ENCODE measurements around the gene XYLT1.
A peak's percentile ranks its signal among the peaks of the same experiment; 100 is the strongest.

Gene XYLT1

GRCh38 chr16:17367036-17367435, 103.7 kb downstream of the XYLT1 start:
- no peak overlapping the region for H3K4me3 ChIP-seq (ENCODE audit: low read length)
- DNase-seq (ENCODE audit: low read depth, low spot score) = no peak

GRCh38 chr16:17366299-17366961, 104.3 kb downstream of the XYLT1 start:
- no peak overlapping the region for H3K4me3 ChIP-seq (ENCODE audit: low read length)
- DNase-seq (ENCODE audit: low read depth, low spot score) = no peak

GRCh38 chr16:17365591-17366298, 105.0 kb downstream of the XYLT1 start:
- no peak overlapping the region for H3K4me3 ChIP-seq (ENCODE audit: low read length)
- no peak for DNase-seq (ENCODE audit: low read depth, low spot score)

GRCh38 chr16:17365211-17365541, 105.6 kb downstream of the XYLT1 start:
- no peak for DNase-seq (ENCODE audit: low read depth, low spot score)
- no peak overlapping the region for H3K4me3 ChIP-seq (ENCODE audit: low read length)

GRCh38 chr16:17364319-17365210, 106.2 kb downstream of the XYLT1 start:
- DNase-seq (ENCODE audit: low read depth, low spot score) = peak; percentile 90
- no peak overlapping the region for H3K4me3 ChIP-seq (ENCODE audit: low read length)

- DNase-seq (ENCODE audit: low read depth, low spot score) = no peak
- H3K4me3 ChIP-seq (ENCODE audit: low read length) = no peak overlapping the region
These were observed 107.8 kb downstream of the XYLT1 start for GRCh38 chr16:17362946-17363345.

- DNase-seq (ENCODE audit: low read depth, low spot score) = no peak
- H3K4me3 ChIP-seq (ENCODE audit: low read length) = no peak overlapping the region
These were observed 108.6 kb downstream of the XYLT1 start for GRCh38 chr16:17362183-17362582.

- DNase-seq (ENCODE audit: low read depth, low spot score) = no peak
- H3K4me3 ChIP-seq (ENCODE audit: low read length) = no peak overlapping the region
These were observed 110.1 kb downstream of the XYLT1 start for GRCh38 chr16:17360693-17361122.

GRCh38 chr16:17359788-17360390, 110.9 kb downstream of the XYLT1 start:
- no peak for DNase-seq (ENCODE audit: low read depth, low spot score)
- no peak overlapping the region for H3K4me3 ChIP-seq (ENCODE audit: low read length)

- no peak for DNase-seq (ENCODE audit: low read depth, low spot score)
- no peak overlapping the region for H3K4me3 ChIP-seq (ENCODE audit: low read length)
These were observed 111.9 kb downstream of the XYLT1 start for GRCh38 chr16:17358846-17359245.

- DNase-seq (ENCODE audit: low read depth, low spot score) = no peak
- no peak overlapping the region for H3K4me3 ChIP-seq (ENCODE audit: low read length)
These were observed 112.4 kb downstream of the XYLT1 start for GRCh38 chr16:17358355-17358754.

GRCh38 chr16:17357307-17358062, 113.3 kb downstream of the XYLT1 start:
- H3K4me3 ChIP-seq (ENCODE audit: low read length) = no peak overlapping the region
- DNase-seq (ENCODE audit: low read depth, low spot score) = no peak

- DNase-seq (ENCODE audit: low read depth, low spot score) = no peak
- H3K4me3 ChIP-seq (ENCODE audit: low read length) = no peak overlapping the region
These were observed 114.4 kb downstream of the XYLT1 start for GRCh38 chr16:17356243-17356933.

- no peak overlapping the region for H3K4me3 ChIP-seq (ENCODE audit: low read length)
- DNase-seq (ENCODE audit: low read depth, low spot score) = no peak
These were observed 116.1 kb downstream of the XYLT1 start for GRCh38 chr16:17354685-17355084.

- no peak overlapping the region for H3K4me3 ChIP-seq (ENCODE audit: low read length)
- no peak for DNase-seq (ENCODE audit: low read depth, low spot score)
These were observed 116.6 kb downstream of the XYLT1 start for GRCh38 chr16:17354141-17354601.

GRCh38 chr16:17353561-17353960, 117.2 kb downstream of the XYLT1 start:
- H3K4me3 ChIP-seq (ENCODE audit: low read length) = no peak overlapping the region
- no peak for DNase-seq (ENCODE audit: low read depth, low spot score)

GRCh38 chr16:17351441-17352035, 119.2 kb downstream of the XYLT1 start:
- no peak for DNase-seq (ENCODE audit: low read depth, low spot score)
- no peak overlapping the region for H3K4me3 ChIP-seq (ENCODE audit: low read length)

GRCh38 chr16:17350207-17350606, 120.6 kb downstream of the XYLT1 start:
- no peak overlapping the region for H3K4me3 ChIP-seq (ENCODE audit: low read length)
- DNase-seq (ENCODE audit: low read depth, low spot score) = no peak
